Suprapubic skin (tissue), 4 donors: Measurements from ENCODE around the gene ERMAP. TPM values are rescaled to one million over a fixed set of nuclear protein-coding genes. Genes with fewer than 3 reads are reported as not detected.
"Not testable (repeated sequence)": the region's sequence is repeated elsewhere in the genome, so short reads cannot be mapped to it uniquely, and the experiment has no call there.

Source experiments
- DNase-seq, 2 donors: peaks; one replicate each; pipeline ENCODE4 v3.0.0-alpha.2; 2019; ENCODE audit warnings: low spot score in 2 of 2
- H3K27ac ChIP-seq: fragments of 200-600 bp; sonication (generic); one replicate; pipeline ENCODE4 v1.5.1; 2019
- H3K27me3 ChIP-seq: fragments of 200-600 bp; sonication (generic); one replicate; pipeline ENCODE4 v1.5.1; 2019
- H3K36me3 ChIP-seq: fragments of 200-600 bp; sonication (generic); one replicate; pipeline ENCODE4 v1.5.1; 2019
- H3K4me1 ChIP-seq: fragments of 200-600 bp; sonication (generic); one replicate; pipeline ENCODE4 v1.5.1; 2019
- H3K4me3 ChIP-seq: fragments of 200-600 bp; sonication (generic); one replicate; pipeline ENCODE4 v1.5.1; 2019; ENCODE audit warnings: mild to moderate bottlenecking
- H3K9me3 ChIP-seq: fragments of 200-600 bp; sonication (generic); one replicate; pipeline ENCODE4 v1.5.1; 2019
- CTCF ChIP-seq, 2 donors: fragments of 200-600 bp in 1 of 2; fragments of 450-650 bp in 1 of 2; sonication (generic) in 1 of 2; IDR thresholded peaks; one replicate each; pipeline ENCODE4 v1.5.1; 2016 to 2019; ENCODE audit warnings: antibody characterized with exemption in 2 of 2, mild to moderate bottlenecking in 1 of 2, moderate library complexity in 1 of 2
- EP300 ChIP-seq: sonication (generic); formaldehyde crosslinking; IDR thresholded peaks from one replicate; pipeline ENCODE4 v1.6.1; 2017; ENCODE audit warnings: antibody characterized with exemption
- POLR2A ChIP-seq, 2 donors: fragments of 450-650 bp; IDR thresholded peaks; one replicate each; pipeline ENCODE4 v1.6.1; 2017; ENCODE audit warnings: antibody characterized with exemption in 2 of 2, mild to moderate bottlenecking in 2 of 2, moderate library complexity in 2 of 2
- POLR2AphosphoS5 ChIP-seq, 3 donors: sonication (generic); formaldehyde crosslinking; IDR thresholded peaks; one replicate each; pipeline ENCODE4 v1.6.1; 2017; ENCODE audit warnings: antibody characterized with exemption in 3 of 3
- WGBS: methylation state at CpG from one replicate; pipeline ENCODE4 v1.1.5; 2018; 5-methylcytosine and 5-hydroxymethylcytosine counted together
- total RNA-seq, 4 donors: library from RNA; depleted of rRNA; stranded (reverse); fragments of >200 nt; gene quantifications; one replicate each; pipeline ENCODE4 v1.1.0, GENCODE V29; 2016

Gene ERMAP
- total RNA-seq, 4 donors from 2014 or later, result 8.9 to 26.2 (median 14.1) TPM

GRCh38 chr1:42806171-42806570, 10.8 kb upstream of the ERMAP start:
- Histone ChIP-seq H3K36me3 (peaks cover 12% of the 10 kb centered on the region), H3K9me3 (no peaks in the 10 kb centered on the region), H3K4me1 (no peaks in the 10 kb centered on the region), H3K27ac (no peak overlapping the region), H3K4me3 (no peak overlapping the region), H3K27me3 (no peaks in the 10 kb centered on the region)
- no peak for DNase-seq
- no peak for TF ChIP-seq EP300
- no peak for TF ChIP-seq POLR2A (IDR thresholded peaks at IDR 0.05)
- TF ChIP-seq POLR2AphosphoS5 (IDR thresholded peaks at IDR 0.05), result no peak
- no peak for TF ChIP-seq CTCF (IDR thresholded peaks at IDR 0.05)

GRCh38 chr1:42806593-42806992, 10.3 kb upstream of the ERMAP start:
- no peak for DNase-seq
- H3K27me3 ChIP-seq, result no peaks in the 10 kb centered on the region
- H3K36me3 ChIP-seq, result peaks cover 12% of the 10 kb centered on the region
- H3K9me3 ChIP-seq, result no peaks in the 10 kb centered on the region
- no peak overlapping the region for H3K4me3 ChIP-seq
- TF ChIP-seq POLR2A (IDR thresholded peaks at IDR 0.05) (no peak), EP300 (no peak), CTCF (IDR thresholded peaks at IDR 0.05) (no peak)
- WGBS, result 88% methylated on average over 5 of the region's 5 CpGs
- H3K4me1 ChIP-seq, result no peaks in the 10 kb centered on the region
- no peak overlapping the region for H3K27ac ChIP-seq

GRCh38 chr1:42807056-42807668, 9.8 kb upstream of the ERMAP start:
- no peaks in the 10 kb centered on the region for H3K27me3 ChIP-seq
- no peak overlapping the region for H3K27ac ChIP-seq
- H3K9me3 ChIP-seq, result no peaks in the 10 kb centered on the region
- no peak for TF ChIP-seq POLR2AphosphoS5 (IDR thresholded peaks at IDR 0.05)
- no peak for TF ChIP-seq POLR2A (IDR thresholded peaks at IDR 0.05)
- TF ChIP-seq CTCF (IDR thresholded peaks at IDR 0.05), result no peak
- no peak for TF ChIP-seq EP300
- H3K36me3 ChIP-seq, result peaks cover 12% of the 10 kb centered on the region
- H3K4me1 ChIP-seq, result no peaks in the 10 kb centered on the region
- H3K4me3 ChIP-seq, result no peak overlapping the region
- DNase-seq, result no peak

- not testable (repeated sequence) for H3K27me3 ChIP-seq, H3K27ac ChIP-seq, H3K36me3 ChIP-seq, H3K9me3 ChIP-seq, H3K4me3 ChIP-seq, DNase-seq
- WGBS, result 96% methylated on average over 3 of the region's 3 CpGs
- peaks cover 22% of the 10 kb centered on the region for H3K4me1 ChIP-seq
Measured at GRCh38 chr1:42814815-42815214, 2.1 kb upstream of the ERMAP start.

- no peak for DNase-seq
Measured at GRCh38 chr1:42815941-42816584, 859 bp upstream of the ERMAP start.

More at GRCh38 chr1:42815941-42816584, 859 bp upstream of the ERMAP start:
- 21% methylated on average over 7 of the region's 7 CpGs for WGBS
- TF ChIP-seq POLR2AphosphoS5 (IDR thresholded peaks at IDR 0.05), result no peak
- TF ChIP-seq CTCF (IDR thresholded peaks at IDR 0.05), result no peak
- TF ChIP-seq POLR2A (IDR thresholded peaks at IDR 0.05), result no peak
- TF ChIP-seq EP300, result no peak
- Histone ChIP-seq H3K27ac (peak overlapping the region; percentile 96), H3K36me3 (no peaks in the 10 kb centered on the region), H3K4me1 (peaks cover 22% of the 10 kb centered on the region), H3K4me3 (peak overlapping the region; percentile 64), H3K27me3 (no peaks in the 10 kb centered on the region), H3K9me3 (no peaks in the 10 kb centered on the region)
